ENCODE data around the gene MRTFB. TPM values are rescaled to one million over a fixed set of nuclear protein-coding genes. Genes with fewer than 3 reads are reported as not detected.

The MRTFB gene
- total and polyA plus RNA-seq, 2 donors (not counting 3 experiments of a cell fraction or from before 2014, with no cell fraction given): 19.6 to 49.5 TPM

DNA sequence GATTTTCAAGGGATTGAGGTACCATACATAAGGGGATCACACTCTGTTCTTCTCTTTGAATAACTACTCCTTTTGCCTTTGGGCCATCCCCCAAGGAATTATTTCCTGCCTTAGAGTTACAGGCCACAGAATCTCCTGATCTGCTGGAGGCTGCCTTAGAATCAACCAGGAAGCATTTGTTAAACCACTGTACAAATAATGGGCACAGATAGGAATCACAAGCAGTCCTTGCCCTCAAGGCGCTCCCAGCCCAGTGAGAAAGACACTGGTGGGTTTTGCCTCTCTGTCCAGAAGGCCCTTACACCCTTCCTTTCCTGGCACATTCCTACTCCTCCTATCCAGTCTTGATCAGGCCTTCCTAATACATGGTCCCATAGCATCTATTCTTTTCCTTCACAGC lies 45.9 kb downstream of the MRTFB start:
- CTCF ChIA-PET: no interaction called here
- intact Hi-C loops (cut with micrococcal nuclease) (no loop called here), dilution Hi-C loops (cut with MboI; ENCODE audit: extremely low pct_ligation_motif_present, low sequenced_read_pairs) (no loop called here)
- Histone ChIP-seq H3K9me3 (replicated peaks; ENCODE audit: control insufficient read depth, insufficient read depth, low read length) (no peaks in the 10 kb centered on the region), H4K20me1 (replicated peaks; ENCODE audit: control insufficient read depth, extremely low read depth, insufficient read depth, low read length) (peaks cover 8% of the 10 kb centered on the region), H3K9ac (replicated peaks; ENCODE audit: extremely low read depth, insufficient read depth, low read length) (no peak overlapping the region), H3K36me3 (ENCODE audit: control insufficient read depth in 2 of 2, extremely low read depth in 1 of 2, insufficient read depth in 2 of 2, low read length in 2 of 2) (no peaks in the 10 kb centered on the region), H3K4me2 (ENCODE audit: insufficient read depth, low read length) (no peak overlapping the region), H3K27me3 (ENCODE audit: control insufficient read depth in 2 of 2, insufficient read depth in 2 of 2, low read length in 2 of 2) (no peaks in the 10 kb centered on the region), H2AFZ (ENCODE audit: low read depth, low read length) (no peak overlapping the region), H3K9me1 (replicated peaks; ENCODE audit: control insufficient read depth, extremely low read depth, insufficient read depth, low read length) (no peaks in the 10 kb centered on the region), H3K79me2 (ENCODE audit: control insufficient read depth, insufficient read depth, low read length) (peaks cover 6% of the 10 kb centered on the region), H3K4me1 (ENCODE audit: control insufficient read depth, extremely low read depth, insufficient read depth, low read length) (peaks cover 5% of the 10 kb centered on the region), H3K27ac (ENCODE audit: insufficient read depth, low read depth, low read length) (no peak overlapping the region), H3K4me3 (replicated peaks in 1 of 3; ENCODE audit: insufficient read depth in 1 of 3, low read depth in 1 of 3, low read length in 3 of 3) (no peak overlapping the region)
- no TSS peak for BruUV-seq (replicated peaks)
- no peak for FAIRE-seq
- no peak for TF ChIP-seq GATA2 (IDR thresholded peaks at IDR 0.05; ENCODE audit: insufficient read depth, insufficient read length, low read depth, low read length)
- no peak for TF ChIP-seq EZH2 (IDR thresholded peaks at IDR 0.05; ENCODE audit: borderline replicate concordance, low read depth, low read length, severe bottlenecking)
- TF ChIP-seq, protein P1, sequence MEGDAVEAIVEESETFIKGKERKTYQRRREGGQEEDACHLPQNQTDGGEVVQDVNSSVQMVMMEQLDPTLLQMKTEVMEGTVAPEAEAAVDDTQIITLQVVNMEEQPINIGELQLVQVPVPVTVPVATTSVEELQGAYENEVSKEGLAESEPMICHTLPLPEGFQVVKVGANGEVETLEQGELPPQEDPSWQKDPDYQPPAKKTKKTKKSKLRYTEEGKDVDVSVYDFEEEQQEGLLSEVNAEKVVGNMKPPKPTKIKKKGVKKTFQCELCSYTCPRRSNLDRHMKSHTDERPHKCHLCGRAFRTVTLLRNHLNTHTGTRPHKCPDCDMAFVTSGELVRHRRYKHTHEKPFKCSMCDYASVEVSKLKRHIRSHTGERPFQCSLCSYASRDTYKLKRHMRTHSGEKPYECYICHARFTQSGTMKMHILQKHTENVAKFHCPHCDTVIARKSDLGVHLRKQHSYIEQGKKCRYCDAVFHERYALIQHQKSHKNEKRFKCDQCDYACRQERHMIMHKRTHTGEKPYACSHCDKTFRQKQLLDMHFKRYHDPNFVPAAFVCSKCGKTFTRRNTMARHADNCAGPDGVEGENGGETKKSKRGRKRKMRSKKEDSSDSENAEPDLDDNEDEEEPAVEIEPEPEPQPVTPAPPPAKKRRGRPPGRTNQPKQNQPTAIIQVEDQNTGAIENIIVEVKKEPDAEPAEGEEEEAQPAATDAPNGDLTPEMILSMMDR (IDR thresholded peaks at IDR 0.05; ENCODE audit: extremely low read depth in 1 of 2, insufficient read depth in 1 of 2, low read depth in 1 of 2, low read length in 2 of 2): no peak
- no peak for TF ChIP-seq MYC (IDR thresholded peaks at IDR 0.05; ENCODE audit: low read depth, low read length)
- TF ChIP-seq POLR2AphosphoS5 (IDR thresholded peaks at IDR 0.05; ENCODE audit: insufficient read depth, low read depth, low read length): no peak
- no peak for DNase-seq (ENCODE audit: low read depth, low spot score)
- POLR2A ChIA-PET: no interaction called here

DNA sequence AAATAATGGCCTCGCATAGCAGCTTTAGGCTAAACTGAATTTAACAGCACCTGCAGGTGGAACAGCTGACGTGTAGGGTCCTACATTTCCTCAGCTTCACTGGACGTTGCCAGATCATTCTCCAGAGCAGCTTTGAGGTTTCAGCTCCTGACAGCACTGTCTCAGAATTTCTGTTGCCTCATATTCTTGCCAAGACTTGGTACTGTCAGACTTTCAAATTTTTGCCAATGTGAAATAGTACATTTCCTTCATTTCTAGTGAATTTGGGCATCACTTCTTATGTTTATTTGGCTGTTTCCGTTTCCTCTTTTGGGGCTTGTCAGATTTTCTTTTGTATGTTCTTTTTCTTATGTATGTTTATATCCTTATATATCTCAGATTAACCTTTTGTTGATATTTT lies 48.7 kb downstream of the MRTFB start:
- Histone ChIP-seq H4K20me1 (replicated peaks; ENCODE audit: control insufficient read depth, extremely low read depth, insufficient read depth, low read length) (peaks cover 5% of the 10 kb centered on the region), H3K9ac (replicated peaks; ENCODE audit: extremely low read depth, insufficient read depth, low read length) (no peak overlapping the region), H3K4me3 (replicated peaks in 1 of 3; ENCODE audit: insufficient read depth in 1 of 3, low read depth in 1 of 3, low read length in 3 of 3) (no peak overlapping the region), H3K9me1 (replicated peaks; ENCODE audit: control insufficient read depth, extremely low read depth, insufficient read depth, low read length) (no peaks in the 10 kb centered on the region), H3K36me3 (ENCODE audit: control insufficient read depth in 2 of 2, extremely low read depth in 1 of 2, insufficient read depth in 2 of 2, low read length in 2 of 2) (no peaks in the 10 kb centered on the region), H3K27ac (ENCODE audit: insufficient read depth, low read depth, low read length) (no peak overlapping the region), H3K79me2 (ENCODE audit: control insufficient read depth, insufficient read depth, low read length) (peaks cover 8% of the 10 kb centered on the region), H3K9me3 (replicated peaks; ENCODE audit: control insufficient read depth, insufficient read depth, low read length) (no peaks in the 10 kb centered on the region), H3K4me1 (ENCODE audit: control insufficient read depth, extremely low read depth, insufficient read depth, low read length) (no peaks in the 10 kb centered on the region), H3K27me3 (ENCODE audit: control insufficient read depth in 2 of 2, insufficient read depth in 2 of 2, low read length in 2 of 2) (no peaks in the 10 kb centered on the region), H2AFZ (ENCODE audit: low read depth, low read length) (no peak overlapping the region), H3K4me2 (ENCODE audit: insufficient read depth, low read length) (no peak overlapping the region)
- intact Hi-C loops (cut with micrococcal nuclease) (no loop called here), dilution Hi-C loops (cut with MboI; ENCODE audit: extremely low pct_ligation_motif_present, low sequenced_read_pairs) (no loop called here)
- TF ChIP-seq JUN (IDR thresholded peaks at IDR 0.05; ENCODE audit: borderline replicate concordance, insufficient read depth, insufficient read length, low read depth) (no peak), EZH2 (IDR thresholded peaks at IDR 0.05; ENCODE audit: borderline replicate concordance, low read depth, low read length, severe bottlenecking) (no peak), GATA2 (IDR thresholded peaks at IDR 0.05; ENCODE audit: insufficient read depth, insufficient read length, low read depth, low read length) (no peak)
- POLR2A ChIA-PET: no interaction called here
- no peak for DNase-seq (ENCODE audit: low read depth, low spot score)
- CTCF ChIA-PET: interaction anchor here (1.0 kb wide), 1 partner anchor 62 kb away, joined by 3 read pairs; no protein-coding TSS in a partner anchor
- FAIRE-seq: no peak
- BruUV-seq (replicated peaks): no TSS peak

All from endothelial cell of umbilical vein (primary cell).